Measurements from ENCODE around the gene MED13.
A peak's percentile ranks its signal among the peaks of the same experiment; 100 is the strongest.

Gene MED13

GRCh38 chr17:62100055-62100454 lies 35.0 kb upstream of the MED13 start:
- Histone ChIP-seq H3K4me3 (ENCODE audit: low read depth in 1 of 2, low read length in 2 of 2) (no peak overlapping the region), H3K36me3 (ENCODE audit: control insufficient read depth in 1 of 2, insufficient read depth in 2 of 2, low read length in 2 of 2) (no peaks in the 10 kb centered on the region), H3K9ac (ENCODE audit: low read depth in 1 of 2, low read length in 2 of 2) (no peak overlapping the region), H3K4me1 (ENCODE audit: control insufficient read depth in 1 of 2, insufficient read depth in 2 of 2, low read length in 2 of 2) (peaks cover 21 to 29% of the 10 kb centered on the region in 2 donors), H3K9me3 (ENCODE audit: control insufficient read depth in 1 of 2, low read length in 2 of 2) (no peaks in the 10 kb centered on the region), H3K27ac (ENCODE audit: low read depth, low read length) (no peak overlapping the region), H3K27me3 (ENCODE audit: control insufficient read depth in 1 of 2, insufficient read depth in 2 of 2, low read length in 2 of 2) (no peaks in the 10 kb centered on the region)

DNA sequence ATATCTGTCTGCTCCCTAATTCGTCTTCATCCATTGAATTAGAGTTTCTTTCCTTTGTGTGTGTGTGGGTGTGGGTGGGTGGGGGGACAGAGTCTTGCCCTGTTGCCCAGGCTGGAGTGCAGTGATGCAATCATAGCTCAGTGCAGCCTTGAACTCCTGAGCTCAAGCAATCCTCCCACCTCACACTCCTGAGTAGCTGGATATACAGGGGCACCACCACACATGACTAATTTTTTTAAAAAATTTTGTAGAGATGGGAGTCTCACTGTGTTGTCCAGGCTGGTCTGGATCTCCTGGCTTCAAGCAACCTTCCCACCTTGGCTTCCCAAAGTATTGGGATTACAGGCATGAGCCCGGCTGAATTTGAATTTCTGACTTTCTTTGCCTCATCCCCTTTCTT lies 34.5 kb upstream of the MED13 start:
- Histone ChIP-seq H3K27me3 (ENCODE audit: control insufficient read depth in 1 of 2, insufficient read depth in 2 of 2, low read length in 2 of 2) (no peaks in the 10 kb centered on the region), H3K4me3 (ENCODE audit: low read depth in 1 of 2, low read length in 2 of 2) (no peak overlapping the region), H3K9me3 (ENCODE audit: control insufficient read depth in 1 of 2, low read length in 2 of 2) (no peaks in the 10 kb centered on the region), H3K36me3 (ENCODE audit: control insufficient read depth in 1 of 2, insufficient read depth in 2 of 2, low read length in 2 of 2) (no peaks in the 10 kb centered on the region), H3K4me1 (ENCODE audit: control insufficient read depth in 1 of 2, insufficient read depth in 2 of 2, low read length in 2 of 2) (peaks cover 22 to 31% of the 10 kb centered on the region in 2 donors), H3K9ac (ENCODE audit: low read depth in 1 of 2, low read length in 2 of 2) (no peak overlapping the region), H3K27ac (ENCODE audit: low read depth, low read length) (no peak overlapping the region)

- no peak overlapping the region for H3K27ac ChIP-seq (ENCODE audit: low read depth, low read length)
- H3K36me3 ChIP-seq (ENCODE audit: control insufficient read depth in 1 of 2, insufficient read depth in 2 of 2, low read length in 2 of 2), result no peaks in the 10 kb centered on the region
- no peaks in the 10 kb centered on the region for H3K9me3 ChIP-seq (ENCODE audit: control insufficient read depth in 1 of 2, low read length in 2 of 2)
- H3K4me3 ChIP-seq (ENCODE audit: low read depth in 1 of 2, low read length in 2 of 2), result no peak overlapping the region
- H3K27me3 ChIP-seq (ENCODE audit: control insufficient read depth in 1 of 2, insufficient read depth in 2 of 2, low read length in 2 of 2), result no peaks in the 10 kb centered on the region
- H3K9ac ChIP-seq (ENCODE audit: low read depth in 1 of 2, low read length in 2 of 2), result no peak overlapping the region
- H3K4me1 ChIP-seq (ENCODE audit: control insufficient read depth in 1 of 2, insufficient read depth in 2 of 2, low read length in 2 of 2), result peaks cover 29 to 37% of the 10 kb centered on the region in 2 donors
These were observed 33.6 kb upstream of the MED13 start for GRCh38 chr17:62098623-62099231.

- no peaks in the 10 kb centered on the region for H3K27me3 ChIP-seq (ENCODE audit: control insufficient read depth in 1 of 2, insufficient read depth in 2 of 2, low read length in 2 of 2)
- H3K4me3 ChIP-seq (ENCODE audit: low read depth in 1 of 2, low read length in 2 of 2), result no peak overlapping the region
- no peaks in the 10 kb centered on the region for H3K36me3 ChIP-seq (ENCODE audit: control insufficient read depth in 1 of 2, insufficient read depth in 2 of 2, low read length in 2 of 2)
- H3K27ac ChIP-seq (ENCODE audit: low read depth, low read length), result no peak overlapping the region
- peaks cover 36 to 42% of the 10 kb centered on the region in 2 donors for H3K4me1 ChIP-seq (ENCODE audit: control insufficient read depth in 1 of 2, insufficient read depth in 2 of 2, low read length in 2 of 2)
- H3K9ac ChIP-seq (ENCODE audit: low read depth in 1 of 2, low read length in 2 of 2), result no peak overlapping the region
- no peaks in the 10 kb centered on the region for H3K9me3 ChIP-seq (ENCODE audit: control insufficient read depth in 1 of 2, low read length in 2 of 2)
These were observed 31.3 kb upstream of the MED13 start for GRCh38 chr17:62096401-62096670.

GRCh38 chr17:62094175-62094574 lies 29.1 kb upstream of the MED13 start:
- no peaks in the 10 kb centered on the region for H3K27me3 ChIP-seq (ENCODE audit: control insufficient read depth in 1 of 2, insufficient read depth in 2 of 2, low read length in 2 of 2)
- no peak overlapping the region for H3K9ac ChIP-seq (ENCODE audit: low read depth in 1 of 2, low read length in 2 of 2)
- peaks cover 45 to 48% of the 10 kb centered on the region in 2 donors for H3K4me1 ChIP-seq (ENCODE audit: control insufficient read depth in 1 of 2, insufficient read depth in 2 of 2, low read length in 2 of 2)
- no peaks in the 10 kb centered on the region for H3K9me3 ChIP-seq (ENCODE audit: control insufficient read depth in 1 of 2, low read length in 2 of 2)
- H3K27ac ChIP-seq (ENCODE audit: low read depth, low read length), result peak overlapping the region; percentile 58
- no peaks in the 10 kb centered on the region for H3K36me3 ChIP-seq (ENCODE audit: control insufficient read depth in 1 of 2, insufficient read depth in 2 of 2, low read length in 2 of 2)
- H3K4me3 ChIP-seq (ENCODE audit: low read depth in 1 of 2, low read length in 2 of 2), result peak overlapping the region in 1 of 2 donors; percentile 35

GRCh38 chr17:62093188-62094155 lies 28.4 kb upstream of the MED13 start:
- peak overlapping the region in 1 of 2 donors; percentile 35 for H3K4me3 ChIP-seq (ENCODE audit: low read depth in 1 of 2, low read length in 2 of 2)
- peaks cover 38 to 44% of the 10 kb centered on the region in 2 donors for H3K4me1 ChIP-seq (ENCODE audit: control insufficient read depth in 1 of 2, insufficient read depth in 2 of 2, low read length in 2 of 2)
- H3K27ac ChIP-seq (ENCODE audit: low read depth, low read length), result peak overlapping the region; percentile 58
- no peak overlapping the region for H3K9ac ChIP-seq (ENCODE audit: low read depth in 1 of 2, low read length in 2 of 2)
- no peaks in the 10 kb centered on the region for H3K27me3 ChIP-seq (ENCODE audit: control insufficient read depth in 1 of 2, insufficient read depth in 2 of 2, low read length in 2 of 2)
- no peaks in the 10 kb centered on the region for H3K9me3 ChIP-seq (ENCODE audit: control insufficient read depth in 1 of 2, low read length in 2 of 2)
- no peaks in the 10 kb centered on the region for H3K36me3 ChIP-seq (ENCODE audit: control insufficient read depth in 1 of 2, insufficient read depth in 2 of 2, low read length in 2 of 2)

DNA sequence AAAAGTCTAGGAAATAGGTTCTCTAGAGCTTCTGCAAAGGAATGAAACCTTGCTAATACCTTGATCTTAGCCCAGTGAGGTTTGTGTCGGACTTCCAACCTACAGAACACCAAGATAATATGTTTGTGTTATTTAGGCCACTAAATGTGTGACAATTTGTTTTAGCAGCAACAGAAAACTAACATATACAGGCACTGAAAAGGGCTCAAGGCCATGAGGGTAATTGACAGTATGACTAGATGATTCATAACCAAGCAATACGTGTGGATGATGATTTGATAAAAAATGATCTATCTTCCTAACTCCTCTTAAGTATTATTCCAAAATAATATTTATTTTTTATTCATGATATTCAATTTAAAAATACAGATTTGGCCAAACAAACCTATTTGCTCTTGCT lies 27.7 kb upstream of the MED13 start:
- H3K27me3 ChIP-seq (ENCODE audit: control insufficient read depth in 1 of 2, insufficient read depth in 2 of 2, low read length in 2 of 2), result no peaks in the 10 kb centered on the region
- H3K27ac ChIP-seq (ENCODE audit: low read depth, low read length), result no peak overlapping the region
- no peak overlapping the region for H3K4me3 ChIP-seq (ENCODE audit: low read depth in 1 of 2, low read length in 2 of 2)
- peaks cover 31 to 41% of the 10 kb centered on the region in 2 donors for H3K4me1 ChIP-seq (ENCODE audit: control insufficient read depth in 1 of 2, insufficient read depth in 2 of 2, low read length in 2 of 2)
- H3K9ac ChIP-seq (ENCODE audit: low read depth in 1 of 2, low read length in 2 of 2), result no peak overlapping the region
- no peaks in the 10 kb centered on the region for H3K9me3 ChIP-seq (ENCODE audit: control insufficient read depth in 1 of 2, low read length in 2 of 2)
- no peaks in the 10 kb centered on the region for H3K36me3 ChIP-seq (ENCODE audit: control insufficient read depth in 1 of 2, insufficient read depth in 2 of 2, low read length in 2 of 2)

GRCh38 chr17:62091804-62092203 lies 26.7 kb upstream of the MED13 start:
- no peaks in the 10 kb centered on the region for H3K9me3 ChIP-seq (ENCODE audit: control insufficient read depth in 1 of 2, low read length in 2 of 2)
- H3K27ac ChIP-seq (ENCODE audit: low read depth, low read length), result no peak overlapping the region
- H3K27me3 ChIP-seq (ENCODE audit: control insufficient read depth in 1 of 2, insufficient read depth in 2 of 2, low read length in 2 of 2), result no peaks in the 10 kb centered on the region
- H3K36me3 ChIP-seq (ENCODE audit: control insufficient read depth in 1 of 2, insufficient read depth in 2 of 2, low read length in 2 of 2), result no peaks in the 10 kb centered on the region
- peaks cover 30 to 38% of the 10 kb centered on the region in 2 donors for H3K4me1 ChIP-seq (ENCODE audit: control insufficient read depth in 1 of 2, insufficient read depth in 2 of 2, low read length in 2 of 2)
- H3K4me3 ChIP-seq (ENCODE audit: low read depth in 1 of 2, low read length in 2 of 2), result no peak overlapping the region
- H3K9ac ChIP-seq (ENCODE audit: low read depth in 1 of 2, low read length in 2 of 2), result no peak overlapping the region

GRCh38 chr17:62090868-62091267 lies 25.8 kb upstream of the MED13 start:
- Histone ChIP-seq H3K4me3 (ENCODE audit: low read depth in 1 of 2, low read length in 2 of 2) (peak overlapping the region in 1 of 2 donors; percentile 41), H3K27me3 (ENCODE audit: control insufficient read depth in 1 of 2, insufficient read depth in 2 of 2, low read length in 2 of 2) (no peaks in the 10 kb centered on the region), H3K9ac (ENCODE audit: low read depth in 1 of 2, low read length in 2 of 2) (no peak overlapping the region), H3K27ac (ENCODE audit: low read depth, low read length) (no peak overlapping the region), H3K9me3 (ENCODE audit: control insufficient read depth in 1 of 2, low read length in 2 of 2) (no peaks in the 10 kb centered on the region), H3K4me1 (ENCODE audit: control insufficient read depth in 1 of 2, insufficient read depth in 2 of 2, low read length in 2 of 2) (peaks cover 30 to 42% of the 10 kb centered on the region in 2 donors), H3K36me3 (ENCODE audit: control insufficient read depth in 1 of 2, insufficient read depth in 2 of 2, low read length in 2 of 2) (no peaks in the 10 kb centered on the region)

DNA sequence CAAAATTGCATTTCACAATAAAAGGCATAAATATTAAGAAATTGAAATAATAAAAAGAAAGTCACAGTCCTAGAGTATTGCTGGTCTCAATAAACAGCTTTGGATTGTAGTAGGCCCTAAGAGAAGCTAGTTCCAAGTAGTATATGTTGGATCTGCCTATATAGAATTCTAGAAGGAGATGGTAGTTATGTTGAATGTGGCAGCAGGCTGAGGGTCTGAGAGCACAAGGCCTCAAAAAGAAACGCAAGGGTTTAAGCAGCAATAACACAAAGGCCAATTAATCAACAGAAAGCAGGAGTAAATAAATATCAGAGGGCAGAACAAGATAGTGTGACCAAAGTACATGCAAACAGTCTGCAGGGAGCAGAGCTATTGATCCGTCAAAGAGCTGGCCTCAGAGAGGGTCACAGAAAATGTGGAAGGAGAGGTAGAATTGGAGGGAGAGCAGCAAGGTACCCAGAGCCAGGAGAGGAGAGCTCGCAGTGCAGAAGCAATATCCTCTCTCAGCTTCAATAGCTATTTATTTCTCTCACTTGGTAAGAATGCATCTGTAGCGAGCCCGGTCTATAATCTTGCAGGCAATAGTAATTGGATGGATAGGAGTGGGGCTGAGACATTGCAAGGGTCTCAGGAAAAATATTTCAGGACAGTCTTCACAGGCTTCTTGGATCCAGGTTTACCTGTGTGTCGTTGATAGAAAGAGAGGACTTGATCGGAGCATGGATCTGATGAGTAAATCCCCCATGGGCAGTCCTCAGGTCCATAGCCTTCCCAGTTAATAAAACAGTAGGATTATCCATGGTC lies 25.1 kb upstream of the MED13 start:
- Histone ChIP-seq H3K9ac (ENCODE audit: low read depth in 1 of 2, low read length in 2 of 2) (no peak overlapping the region), H3K27me3 (ENCODE audit: control insufficient read depth in 1 of 2, insufficient read depth in 2 of 2, low read length in 2 of 2) (no peaks in the 10 kb centered on the region), H3K36me3 (ENCODE audit: control insufficient read depth in 1 of 2, insufficient read depth in 2 of 2, low read length in 2 of 2) (no peaks in the 10 kb centered on the region), H3K4me1 (ENCODE audit: control insufficient read depth in 1 of 2, insufficient read depth in 2 of 2, low read length in 2 of 2) (peaks cover 30 to 47% of the 10 kb centered on the region in 2 donors), H3K4me3 (ENCODE audit: low read depth in 1 of 2, low read length in 2 of 2) (peak overlapping the region; percentile 41), H3K27ac (ENCODE audit: low read depth, low read length) (no peak overlapping the region), H3K9me3 (ENCODE audit: control insufficient read depth in 1 of 2, low read length in 2 of 2) (no peaks in the 10 kb centered on the region)
